Upper lobe of left lung (tissue), 6 donors: ENCODE measurements around the gene PRKG1. TPM values are rescaled to one million over a fixed set of nuclear protein-coding genes. Genes with fewer than 3 reads are reported as not detected.

Source experiments
- ATAC-seq, 2 donors: fragments of 200-7000 bp; cut with Tn5 transposase; one replicate each; pipeline ENCODE4 v1.9.1; 2022; ENCODE audit warnings: mild to moderate bottlenecking in 2 of 2, moderate library complexity in 2 of 2; ENCODE audit not compliant: low FRiP score in 2 of 2
- DNase-seq, 2 donors: peaks; one replicate each; pipeline ENCODE4 v3.0.0-alpha.2; 2019 to 2020
- H3K27ac ChIP-seq, 4 donors: fragments of 200-600 bp; sonication (generic); one replicate each; pipeline ENCODE4 v1.5.1; 2016 to 2019
- H3K27me3 ChIP-seq, 4 donors: fragments of 200-600 bp; sonication (generic); one replicate each; pipeline ENCODE4 v1.5.1; 2017 to 2019
- H3K36me3 ChIP-seq, 4 donors: fragments of 200-600 bp; sonication (generic); one replicate each; pipeline ENCODE4 v1.5.1; 2016 to 2019
- H3K4me1 ChIP-seq, 4 donors: fragments of 200-600 bp; sonication (generic); one replicate each; pipeline ENCODE4 v1.5.1; 2018 to 2019
- H3K4me3 ChIP-seq, 4 donors: fragments of 200-600 bp; sonication (generic); one replicate each; pipeline ENCODE4 v1.5.1; 2017 to 2019; ENCODE audit warnings: mild to moderate bottlenecking in 2 of 4, moderate library complexity in 1 of 4
- H3K9me3 ChIP-seq, 4 donors: fragments of 200-600 bp; sonication (generic); one replicate each; pipeline ENCODE4 v1.5.1; 2018 to 2019
- CTCF ChIP-seq, 6 experiments: fragments of 450-650 bp in 4 of 6; fragments of 200-600 bp in 2 of 6; sonication (generic) in 2 of 6; IDR thresholded peaks; one replicate each; pipeline ENCODE4 v1.5.1; 2016 to 2019; ENCODE audit warnings: antibody characterized with exemption in 6 of 6
- EP300 ChIP-seq, 4 donors: sonication (generic); formaldehyde crosslinking; IDR thresholded peaks; one replicate each; pipeline ENCODE4 v1.5.1; 2017; ENCODE audit warnings: antibody characterized with exemption in 4 of 4, control low read depth in 2 of 4
- POLR2A ChIP-seq, 4 donors: fragments of 450-650 bp; IDR thresholded peaks; one replicate each; pipeline ENCODE4 v1.5.1; 2016 to 2017; ENCODE audit warnings: antibody characterized with exemption in 4 of 4, mild to moderate bottlenecking in 2 of 4
- POLR2AphosphoS5 ChIP-seq, 2 donors: sonication (generic); formaldehyde crosslinking; IDR thresholded peaks; one replicate each; pipeline ENCODE4 v1.5.1; 2017; ENCODE audit warnings: antibody characterized with exemption in 2 of 2
- WGBS, 2 donors: methylation state at CpG; one replicate each; pipeline ENCODE4 v1.1.5; 2017 to 2018; 5-methylcytosine and 5-hydroxymethylcytosine counted together
- total RNA-seq, 6 donors: library from RNA; depleted of rRNA in 4 of 6; stranded (reverse); fragments of >200 nt in 4 of 6; gene quantifications; one replicate each; pipeline versions ENCODE4 v1.1.0 to v1.2.1, GENCODE V29; 2016 to 2021
- donor health status: DM: no; HTN: no; CAD: no; lungs with moderate emphysema.
- donor health status: DM: no; HTN: yes; CAD: no; lungs with severe emphysema.

PRKG1 gene
- 10 to 100 TPM; 12.9 to 43.0 (median 25.0) TPM for total RNA-seq

GRCh38 chr10:51074238-51075028 is at the start of gene PRKG1:
PRKG1 (plus strand) TSS chr10:51074487.
- Histone ChIP-seq H3K36me3 (no peaks in the 10 kb centered on the region), H3K27me3 (no peaks in the 10 kb centered on the region), H3K9me3 (no peaks in the 10 kb centered on the region), H3K4me1 (peaks cover 5 to 12% (median 9%) of the 10 kb centered on the region in 4 donors), H3K27ac (peak within 1 kb of the TSS; percentile 76 to 86 (median 82)), H3K4me3 (peak within 1 kb of the TSS; percentile 45 to 74 (median 56))
- TF ChIP-seq POLR2A (IDR thresholded peaks at IDR 0.05) = peak in 1 of 4 donors; percentile 18
- peak in 1 of 2 donors; percentile 10 for TF ChIP-seq POLR2AphosphoS5 (IDR thresholded peaks at IDR 0.05)
- TF ChIP-seq EP300 (IDR thresholded peaks at IDR 0.05) = no peak
- 0% methylated on average over 27 to 53 of the region's 59 CpGs for WGBS, 2 donors
- DNase-seq (peak; percentile 77 to 89), ATAC-seq (peak; percentile 93 to 95)

DNA sequence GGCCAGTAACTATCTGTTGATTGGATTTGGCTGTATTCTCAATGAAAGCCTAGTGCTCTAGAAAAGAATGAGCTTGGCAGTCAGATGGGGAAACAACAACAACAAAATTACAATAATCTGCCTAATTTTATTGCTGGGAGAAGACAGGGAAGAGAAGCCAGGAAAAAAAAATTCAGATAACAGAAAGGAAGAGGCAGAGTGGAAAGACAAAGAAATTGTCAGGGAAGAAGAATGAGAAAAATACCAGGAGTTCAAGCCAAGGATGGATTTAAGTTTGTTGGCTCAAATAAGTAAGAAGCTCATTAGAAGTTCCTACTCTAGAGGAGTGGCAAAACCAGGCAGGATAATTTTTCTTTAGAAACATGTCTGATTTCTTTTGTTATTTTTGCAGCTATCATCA is 45.9 kb upstream of the PRKG1 start:
- H3K27ac ChIP-seq = peak overlapping the region in 1 of 4 donors; percentile 62

GRCh38 chr10:51029172-51029641 is 45.1 kb upstream of the PRKG1 start:
- peak in 1 of 2 donors; percentile 39 for ATAC-seq
- 73 to 81% methylated on average over 2 of the region's 2 CpGs for WGBS, 2 donors

More for the DNA sequence above, 45.9 kb upstream of the PRKG1 start:
- DNase-seq (no peak), ATAC-seq (no peak)
- Histone ChIP-seq H3K27me3 (no peaks in the 10 kb centered on the region), H3K4me1 (peaks cover 0 to 8% (median 0%) of the 10 kb centered on the region in 4 donors), H3K36me3 (no peaks in the 10 kb centered on the region), H3K9me3 (no peaks in the 10 kb centered on the region), H3K4me3 (no peak overlapping the region)
- TF ChIP-seq POLR2AphosphoS5 (IDR thresholded peaks at IDR 0.05) = no peak
- no peak for TF ChIP-seq EP300 (IDR thresholded peaks at IDR 0.05)
- TF ChIP-seq CTCF (IDR thresholded peaks at IDR 0.05) = no peak

DNA sequence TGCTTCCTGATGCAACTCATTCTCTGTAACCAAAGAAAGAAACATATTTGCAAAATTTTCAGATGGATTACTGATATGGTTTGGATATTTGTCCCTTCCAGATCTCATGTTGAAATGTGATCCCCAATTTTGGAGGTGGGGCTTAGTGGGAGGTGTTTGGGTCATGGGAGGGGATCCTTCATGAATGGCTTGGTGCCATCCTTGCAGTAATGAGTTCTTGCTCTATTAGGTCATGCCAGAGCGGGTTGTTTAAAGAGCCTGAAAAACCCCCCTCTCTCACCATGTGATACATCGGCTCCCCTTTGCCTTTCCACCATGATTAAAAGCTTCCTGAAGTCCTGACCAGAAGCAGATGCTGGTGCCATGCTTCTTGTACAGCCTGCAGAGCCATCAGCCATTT is 43.8 kb upstream of the PRKG1 start:
- TF ChIP-seq POLR2A (IDR thresholded peaks at IDR 0.05) = no peak
- no peak for TF ChIP-seq CTCF (IDR thresholded peaks at IDR 0.05)
- no peak for TF ChIP-seq EP300 (IDR thresholded peaks at IDR 0.05)
- no peak for TF ChIP-seq POLR2AphosphoS5 (IDR thresholded peaks at IDR 0.05)
- Histone ChIP-seq H3K9me3 (no peaks in the 10 kb centered on the region), H3K27me3 (no peaks in the 10 kb centered on the region), H3K27ac (no peak overlapping the region), H3K36me3 (no peaks in the 10 kb centered on the region), H3K4me1 (peaks cover 0 to 8% (median 0%) of the 10 kb centered on the region in 4 donors), H3K4me3 (no peak overlapping the region)
- ATAC-seq = no peak
- DNase-seq = no peak
- WGBS, 2 donors = 77 to 86% methylated on average over 1 to 2 of the region's 2 CpGs

More at GRCh38 chr10:51029172-51029641, 45.1 kb upstream of the PRKG1 start:
- Histone ChIP-seq H3K27ac (peak overlapping the region in 1 of 4 donors; percentile 62), H3K4me1 (peaks cover 0 to 8% (median 0%) of the 10 kb centered on the region in 4 donors), H3K9me3 (no peaks in the 10 kb centered on the region), H3K27me3 (no peaks in the 10 kb centered on the region), H3K36me3 (no peaks in the 10 kb centered on the region), H3K4me3 (no peak overlapping the region)
- TF ChIP-seq CTCF (IDR thresholded peaks at IDR 0.05) (no peak), POLR2A (IDR thresholded peaks at IDR 0.05) (no peak), POLR2AphosphoS5 (IDR thresholded peaks at IDR 0.05) (peak in 1 of 2 donors; percentile 19), EP300 (IDR thresholded peaks at IDR 0.05) (no peak)
- DNase-seq = no peak

DNA sequence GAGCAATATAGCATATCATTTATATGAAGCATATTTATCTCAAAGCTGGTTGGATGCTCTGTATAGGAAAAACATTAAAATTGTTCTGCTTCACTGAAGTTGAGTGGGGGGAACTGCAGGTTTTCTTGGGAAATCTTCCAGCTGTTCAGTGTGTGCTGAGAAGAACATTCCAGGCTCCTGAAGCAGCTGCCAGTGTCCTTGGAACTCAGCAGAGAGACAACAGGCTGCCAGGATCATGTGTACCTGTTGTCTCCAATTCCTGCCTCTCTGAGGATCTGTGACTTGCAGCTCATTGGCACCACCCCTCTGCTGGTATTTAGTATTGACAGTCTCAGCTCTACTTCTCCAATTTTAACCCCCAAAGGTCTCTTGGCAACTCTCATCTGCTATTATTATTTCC is 42.3 kb upstream of the PRKG1 start:
- ATAC-seq (no peak), DNase-seq (no peak)
- Histone ChIP-seq H3K4me3 (no peak overlapping the region), H3K36me3 (no peaks in the 10 kb centered on the region), H3K27me3 (no peaks in the 10 kb centered on the region), H3K27ac (no peak overlapping the region), H3K4me1 (peaks cover 0 to 8% (median 0%) of the 10 kb centered on the region in 4 donors), H3K9me3 (no peaks in the 10 kb centered on the region)
- no peak for TF ChIP-seq POLR2A (IDR thresholded peaks at IDR 0.05)
- no peak for TF ChIP-seq CTCF (IDR thresholded peaks at IDR 0.05)
- TF ChIP-seq EP300 (IDR thresholded peaks at IDR 0.05) = no peak
- TF ChIP-seq POLR2AphosphoS5 (IDR thresholded peaks at IDR 0.05) = no peak
